ENCODE measurements around the gene GATA3.

GRCh38 chr10:8114741-8115617, 60.5 kb downstream of the GATA3 start:
- TF ChIP-seq POLR2A (IDR thresholded peaks at IDR 0.05) (no peak), CTCF (IDR thresholded peaks at IDR 0.05) (no peak), POLR2AphosphoS5 (IDR thresholded peaks at IDR 0.05) (no peak)

Measured in breast epithelium (tissue), 3 donors.